HG03064 (cell line): ENCODE results near the gene PCSK7.

ENCODE experiments used
- ATAC-seq: cut with Tn5 transposase; IDR thresholded peaks from one replicate; pipeline ENCODE4 v1.9.1; 2021; ENCODE audit warnings: low read depth; ENCODE audit not compliant: unreplicated experiment

The PCSK7 gene

GRCh38 chr11:117232092-117232878, 412 bp upstream of the PCSK7 start, which contains the start of gene RNF214:
Gene RNF214 (plus strand): TSS chr11:117232671. CDS start chr11:117234273, 1,602 bp downstream.
- ATAC-seq: peak; percentile 67

- ATAC-seq: no peak
These were observed 653 bp downstream of the PCSK7 start for GRCh38 chr11:117230999-117231841.

- no peak for ATAC-seq
These were observed 1.4 kb downstream of the PCSK7 start for GRCh38 chr11:117230286-117230961.

- no peak for ATAC-seq
These were observed 2.0 kb downstream of the PCSK7 start for GRCh38 chr11:117229931-117230285.

GRCh38 chr11:117229411-117229810, 2.5 kb downstream of the PCSK7 start:
- no peak for ATAC-seq

- ATAC-seq: no peak
These were observed 3.8 kb downstream of the PCSK7 start for GRCh38 chr11:117228091-117228490.

- ATAC-seq: no peak
These were observed 5.2 kb downstream of the PCSK7 start for GRCh38 chr11:117226388-117227385.

- no peak for ATAC-seq
These were observed 6.2 kb downstream of the PCSK7 start for GRCh38 chr11:117225553-117226170.

- no peak for ATAC-seq
These were observed 7.9 kb downstream of the PCSK7 start for GRCh38 chr11:117223741-117224689.

GRCh38 chr11:117222991-117223740, 8.7 kb downstream of the PCSK7 start:
- ATAC-seq: no peak

- no peak for ATAC-seq
These were observed 9.9 kb downstream of the PCSK7 start for GRCh38 chr11:117221775-117222517.

- no peak for ATAC-seq
These were observed 10.7 kb downstream of the PCSK7 start for GRCh38 chr11:117220999-117221774.

GRCh38 chr11:117220568-117220967, 11.3 kb downstream of the PCSK7 start:
- no peak for ATAC-seq

GRCh38 chr11:117219995-117220394, 11.9 kb downstream of the PCSK7 start:
- no peak for ATAC-seq

GRCh38 chr11:117219455-117219854, 12.4 kb downstream of the PCSK7 start:
- no peak for ATAC-seq

GRCh38 chr11:117219001-117219400, 12.9 kb downstream of the PCSK7 start:
- no peak for ATAC-seq
